ENCODE data around the gene HRH3.

Gene HRH3

GRCh38 chr20:62181808-62182207 is 38.3 kb downstream of the HRH3 start:
- no peak for DNase-seq (ENCODE audit: low read depth in 2 of 2, low spot score in 1 of 2)

- no peak for DNase-seq (ENCODE audit: low read depth in 2 of 2, low spot score in 1 of 2)
Observed at GRCh38 chr20:62179162-62179504, 40.9 kb downstream of the HRH3 start.

- DNase-seq (ENCODE audit: low read depth in 2 of 2, low spot score in 1 of 2): no peak
Observed at GRCh38 chr20:62178316-62179161, 41.5 kb downstream of the HRH3 start.

- DNase-seq (ENCODE audit: low read depth in 2 of 2, low spot score in 1 of 2): no peak
Observed at GRCh38 chr20:62177307-62177706, 42.8 kb downstream of the HRH3 start.

- no peak for DNase-seq (ENCODE audit: low read depth in 2 of 2, low spot score in 1 of 2)
Observed at GRCh38 chr20:62176866-62177265, 43.2 kb downstream of the HRH3 start.

- no peak for DNase-seq (ENCODE audit: low read depth in 2 of 2, low spot score in 1 of 2)
Observed at GRCh38 chr20:62175711-62176110, 44.4 kb downstream of the HRH3 start.

GRCh38 chr20:62174870-62175624 is 45.0 kb downstream of the HRH3 start:
- no peak for DNase-seq (ENCODE audit: low read depth in 2 of 2, low spot score in 1 of 2)

- no peak for DNase-seq (ENCODE audit: low read depth in 2 of 2, low spot score in 1 of 2)
Observed at GRCh38 chr20:62174021-62174804, 45.9 kb downstream of the HRH3 start.

- no peak for DNase-seq (ENCODE audit: low read depth in 2 of 2, low spot score in 1 of 2)
Observed at GRCh38 chr20:62172666-62173065, 47.4 kb downstream of the HRH3 start.

- no peak for DNase-seq (ENCODE audit: low read depth in 2 of 2, low spot score in 1 of 2)
Observed at GRCh38 chr20:62171245-62171644, 48.8 kb downstream of the HRH3 start.

GRCh38 chr20:62170536-62170935 is 49.5 kb downstream of the HRH3 start:
- no peak for DNase-seq (ENCODE audit: low read depth in 2 of 2, low spot score in 1 of 2)

- DNase-seq (ENCODE audit: low read depth in 2 of 2, low spot score in 1 of 2): no peak
Observed at GRCh38 chr20:62168890-62169435, 51.1 kb downstream of the HRH3 start.

GRCh38 chr20:62168061-62168460 is 52.0 kb downstream of the HRH3 start:
- DNase-seq (ENCODE audit: low read depth in 2 of 2, low spot score in 1 of 2): no peak

GRCh38 chr20:62167474-62167873 is 52.6 kb downstream of the HRH3 start:
- no peak for DNase-seq (ENCODE audit: low read depth in 2 of 2, low spot score in 1 of 2)

- no peak for DNase-seq (ENCODE audit: low read depth in 2 of 2, low spot score in 1 of 2)
Observed at GRCh38 chr20:62165762-62166399, 54.2 kb downstream of the HRH3 start.
